HTR-8/SVneo (cell line): ENCODE measurements around the gene NR2F1.
A peak's percentile ranks its signal among the peaks of the same experiment; 100 is the strongest.
"Not testable (repeated sequence)": the region's sequence is repeated elsewhere in the genome, so short reads cannot be mapped to it uniquely, and the experiment has no call there.

Experiments used
- DNase-seq: peaks from one replicate; pipeline ENCODE4 v3.0.0; 2011; ENCODE audit warnings: low spot score, mixed read lengths; ENCODE audit not compliant: insufficient read length
- FAIRE-seq: peaks from 2 replicates; lab custom pipeline; 2011; peaks lifted over from hg19 to GRCh38; lab: Jason Lieb, UNC

NR2F1 gene

DNA sequence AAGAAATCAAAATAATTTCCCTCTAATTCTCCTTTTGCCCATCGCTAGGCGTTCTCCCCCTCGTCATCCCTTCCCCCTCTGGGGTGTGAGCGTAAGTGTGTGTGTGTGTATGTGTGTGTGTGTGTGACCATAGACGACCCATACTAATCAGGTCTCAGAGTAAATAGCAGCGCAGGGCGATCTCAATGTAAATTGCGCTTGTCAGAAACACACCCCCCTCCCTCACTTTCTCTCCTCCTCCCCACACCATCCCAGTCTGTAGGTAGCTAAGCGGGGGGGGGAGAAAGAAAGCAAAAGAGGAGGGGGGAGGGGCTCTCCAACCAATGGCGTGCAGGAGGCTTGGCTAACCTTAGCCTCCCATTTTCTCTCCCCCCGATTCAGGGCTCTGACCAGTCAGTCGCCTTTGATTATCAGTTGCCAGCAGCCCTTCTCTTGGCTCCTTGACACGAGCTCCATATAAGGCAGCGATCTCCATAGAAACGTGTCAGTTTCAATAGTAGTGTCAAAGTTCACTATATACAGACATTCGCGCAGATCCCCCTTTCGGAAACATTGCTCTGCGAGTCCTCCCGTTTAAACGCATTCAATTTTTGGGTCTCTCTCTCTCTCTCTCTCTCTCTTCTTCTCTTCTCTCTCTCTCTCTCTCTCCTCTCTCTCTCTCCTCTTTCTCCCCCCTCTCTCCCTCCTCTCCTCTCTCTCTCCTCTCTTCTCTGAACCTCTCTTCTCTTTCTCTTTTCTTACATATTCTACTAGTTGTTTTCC, at the start of gene NR2F1:
Gene NR2F1 (plus strand): TSS at position 546 of the 762 bp plus-strand sequence. CDS start 1,802 bp downstream, outside the sequence.
- FAIRE-seq (peak; percentile 54), DNase-seq (peak; percentile 71)

DNA sequence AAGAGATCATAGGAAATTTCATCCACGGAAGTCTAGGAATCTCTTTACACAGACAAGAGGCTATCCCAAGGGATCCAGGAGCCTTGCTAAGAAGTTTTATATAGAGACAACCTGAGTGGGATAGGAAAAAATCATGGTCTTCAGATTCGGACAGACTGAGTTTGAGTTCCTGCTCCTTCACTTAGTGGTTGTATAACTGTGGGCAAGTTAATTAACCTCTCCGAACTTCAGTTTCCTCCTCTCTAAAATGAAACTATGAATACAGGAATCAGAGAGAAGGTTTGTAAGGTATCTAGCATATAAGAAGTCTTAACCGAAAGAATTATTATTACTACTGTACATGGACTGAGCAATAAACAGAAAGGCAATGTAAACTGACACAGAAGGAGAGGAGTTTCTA, 37.1 kb upstream of the NR2F1 start:
- FAIRE-seq (no peak), DNase-seq (no peak)

DNA sequence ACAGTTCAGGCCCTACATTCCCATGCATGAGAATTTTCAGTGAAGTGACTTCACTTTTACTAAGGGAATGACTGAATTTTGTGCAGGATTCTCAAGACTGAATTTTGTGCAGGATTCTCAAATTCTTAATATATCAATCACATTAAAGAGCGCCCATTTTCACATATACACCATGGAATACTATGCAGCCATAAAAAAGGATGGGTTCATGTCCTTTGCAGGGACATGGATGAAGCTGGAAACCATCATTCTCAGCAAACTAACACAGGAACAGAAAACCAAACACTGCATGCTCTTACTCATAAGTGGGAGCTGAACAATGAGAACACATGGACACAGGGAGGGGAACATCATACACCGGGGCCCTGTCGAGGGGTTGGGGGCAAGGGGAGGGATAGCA, 33.4 kb upstream of the NR2F1 start:
- not testable (repeated sequence) for FAIRE-seq, DNase-seq

DNA sequence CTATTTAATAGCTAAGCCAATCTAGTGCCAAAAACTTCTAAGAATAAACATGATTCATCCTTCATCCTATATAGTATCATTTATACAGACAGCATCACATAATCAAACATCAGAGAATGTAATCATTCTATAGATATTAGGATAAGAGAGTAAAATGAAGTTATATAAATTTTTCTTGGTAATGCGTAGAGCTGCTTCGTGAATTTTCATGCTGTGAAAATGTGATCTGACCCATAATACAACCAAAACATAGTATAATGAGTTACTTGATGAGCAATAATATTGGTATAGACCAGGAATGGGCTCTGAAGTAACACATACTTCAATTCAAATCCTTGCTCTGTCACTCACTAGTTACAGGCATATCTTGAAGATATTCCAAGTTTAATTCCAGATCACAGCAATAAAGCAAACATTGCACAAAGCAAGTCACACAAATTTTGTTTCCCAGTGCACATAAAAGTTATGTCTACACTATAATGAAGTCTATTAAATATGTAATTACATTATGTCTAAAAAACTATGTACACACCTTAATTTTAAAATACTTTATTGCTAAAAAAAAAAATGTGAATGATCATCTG, 25.9 kb upstream of the NR2F1 start:
- no peak for DNase-seq
- no peak for FAIRE-seq

DNA sequence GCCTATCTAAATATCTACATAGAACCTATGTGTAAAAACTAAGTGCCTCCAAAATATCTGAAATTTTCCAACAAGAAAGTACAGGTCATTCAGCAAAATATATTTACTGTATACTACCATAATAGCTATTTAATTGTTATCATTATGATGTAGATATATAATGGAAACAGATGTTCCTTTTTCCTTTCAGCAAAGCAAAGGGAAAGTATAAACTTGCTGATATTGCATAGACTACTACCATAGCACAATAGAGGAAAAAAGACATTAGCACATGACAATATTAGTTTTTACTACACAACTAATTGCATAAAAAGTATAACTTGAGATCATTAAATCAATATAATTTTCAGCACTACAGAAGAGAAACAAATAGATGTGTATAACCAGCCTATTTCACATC, 16.9 kb upstream of the NR2F1 start:
- FAIRE-seq (no peak), DNase-seq (no peak)

DNA sequence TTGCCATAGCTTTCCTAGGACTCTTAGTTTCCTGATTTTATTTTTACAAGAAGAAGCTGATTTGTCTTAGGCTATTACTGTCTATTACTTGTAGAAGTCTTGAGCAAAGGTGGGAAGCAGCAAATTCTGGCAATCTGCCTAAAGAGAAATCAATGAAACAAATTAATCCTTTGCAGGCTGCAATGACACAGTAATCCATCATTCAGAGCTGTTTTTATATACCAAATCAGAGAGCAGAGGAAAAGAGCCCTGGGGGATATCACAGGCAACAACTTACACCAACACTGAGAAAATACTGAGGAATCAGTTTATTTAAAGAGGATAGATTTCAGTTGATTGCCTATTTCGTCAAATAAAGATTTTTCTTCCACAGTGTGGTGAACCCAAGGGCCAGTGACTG, 15.6 kb upstream of the NR2F1 start:
- DNase-seq (no peak), FAIRE-seq (no peak)

DNA sequence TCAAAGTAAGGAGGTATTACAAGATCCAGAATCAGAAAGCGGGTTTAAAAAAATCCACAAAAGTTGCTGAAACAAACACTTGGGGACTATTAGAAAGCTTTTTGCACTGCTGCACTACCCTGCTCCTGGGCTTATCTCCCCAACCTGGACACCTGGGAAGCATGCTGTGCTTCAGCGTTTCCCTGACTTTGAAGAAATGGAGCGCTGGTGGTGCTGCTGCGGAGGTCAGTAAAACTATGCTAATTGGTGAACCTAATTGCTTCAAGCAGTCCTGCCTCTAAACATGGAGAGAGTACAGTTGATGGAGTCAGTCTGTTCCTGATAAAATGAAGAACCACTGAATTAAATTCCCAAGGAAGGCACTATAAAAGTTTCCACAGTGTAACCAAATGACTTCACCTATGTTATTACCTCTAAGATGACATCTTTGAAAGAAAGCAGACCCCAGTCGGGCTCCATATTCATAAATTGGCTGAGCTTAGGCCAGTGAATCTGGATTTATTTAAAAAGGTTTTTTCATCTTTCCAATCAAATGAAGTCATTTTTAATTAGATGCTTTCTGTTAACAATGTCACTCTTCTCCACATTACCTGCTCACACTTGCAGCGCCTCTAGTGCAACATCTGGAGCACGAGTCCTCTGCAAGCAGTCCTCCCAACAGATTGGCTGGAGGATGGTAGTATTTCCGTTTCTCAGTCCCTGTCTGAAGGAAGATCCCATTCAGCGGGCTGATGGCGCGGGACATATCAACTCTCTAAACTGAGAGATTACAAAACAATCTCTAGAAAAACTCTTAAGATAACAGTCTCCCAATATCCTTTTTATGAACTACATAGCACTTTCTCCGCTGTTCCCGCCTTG, 13.5 kb upstream of the NR2F1 start:
- no peak for DNase-seq
- no peak for FAIRE-seq

DNA sequence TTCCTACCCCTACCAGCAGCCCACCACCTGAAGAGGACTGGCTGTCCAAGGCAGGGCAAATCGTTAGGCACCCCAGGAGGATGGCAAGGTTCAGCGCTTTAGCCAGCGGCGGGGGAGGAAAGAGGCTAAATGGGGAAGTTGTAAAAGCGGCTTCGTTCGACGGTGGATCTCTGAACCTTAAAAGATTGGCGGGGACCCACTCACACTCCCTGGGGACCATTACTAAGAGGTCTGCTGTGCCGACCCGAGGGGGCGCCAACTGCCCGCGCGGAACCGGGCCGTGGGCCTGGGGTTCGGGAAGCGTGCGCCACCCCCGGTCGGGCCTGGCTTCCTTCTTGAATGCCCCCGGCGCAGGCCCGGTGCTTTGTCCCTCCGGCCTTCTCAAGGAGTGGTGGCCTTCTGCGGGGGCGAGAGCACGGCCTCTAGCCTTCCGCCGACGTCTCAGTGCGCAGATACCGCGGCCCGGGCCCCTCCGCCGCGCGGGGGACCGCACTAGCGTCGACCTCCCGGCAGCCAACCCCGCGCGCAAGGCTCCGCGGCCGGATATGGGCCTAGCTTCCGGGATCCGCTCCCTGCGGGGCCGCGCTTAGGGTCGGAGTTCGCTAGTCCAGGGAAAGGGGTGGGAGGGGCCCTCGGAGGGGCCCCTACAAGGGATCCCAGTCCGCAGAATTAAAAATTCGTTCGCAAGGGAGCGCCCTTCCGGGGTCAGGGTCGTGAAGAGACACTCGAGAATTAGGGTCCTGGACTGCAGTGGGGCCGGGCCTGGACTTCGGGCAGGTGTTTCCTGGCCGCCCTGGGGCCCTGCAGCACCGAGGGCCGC, 12.5 kb upstream of the NR2F1 start:
- FAIRE-seq (no peak), DNase-seq (no peak)

DNA sequence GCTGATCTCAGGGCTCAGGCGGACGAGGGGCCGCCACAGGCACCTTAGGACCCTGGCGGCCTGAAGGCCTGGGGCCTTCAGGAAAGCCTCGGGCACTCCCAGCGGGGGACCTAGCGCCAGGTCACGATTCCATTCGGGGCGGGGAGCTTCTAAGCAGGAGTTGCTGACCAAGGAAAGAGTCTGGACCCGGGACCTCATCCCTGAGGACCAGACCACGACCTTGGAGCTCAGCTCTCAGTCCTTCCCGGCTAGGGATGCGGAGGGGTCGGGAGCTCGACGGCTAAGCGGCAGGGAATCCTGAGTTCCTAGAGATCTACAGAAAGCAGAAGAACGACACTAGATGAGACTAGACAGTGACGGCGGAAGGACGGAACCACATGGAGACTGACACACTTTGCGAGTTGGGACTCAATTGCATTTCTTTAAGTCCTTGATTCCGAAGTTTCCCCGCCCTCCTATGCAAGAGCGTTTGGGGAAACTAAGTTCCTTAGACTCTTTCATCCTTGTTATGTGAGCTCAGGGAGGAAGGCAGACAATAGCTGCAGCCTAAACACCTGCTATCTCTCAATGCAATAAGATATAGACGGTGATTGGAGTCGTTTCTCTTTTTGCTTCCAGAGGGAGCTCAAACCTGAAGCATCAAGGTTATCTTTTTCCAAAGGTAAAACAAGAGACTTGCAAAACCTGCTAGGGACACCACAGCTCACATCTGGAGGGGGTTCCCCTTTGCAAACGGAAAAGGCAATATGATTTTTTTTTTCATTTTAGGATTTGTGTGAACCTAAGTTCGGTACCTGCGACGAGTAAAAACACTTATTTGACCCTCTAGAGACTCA, 11.7 kb upstream of the NR2F1 start:
- FAIRE-seq = no peak

DNA sequence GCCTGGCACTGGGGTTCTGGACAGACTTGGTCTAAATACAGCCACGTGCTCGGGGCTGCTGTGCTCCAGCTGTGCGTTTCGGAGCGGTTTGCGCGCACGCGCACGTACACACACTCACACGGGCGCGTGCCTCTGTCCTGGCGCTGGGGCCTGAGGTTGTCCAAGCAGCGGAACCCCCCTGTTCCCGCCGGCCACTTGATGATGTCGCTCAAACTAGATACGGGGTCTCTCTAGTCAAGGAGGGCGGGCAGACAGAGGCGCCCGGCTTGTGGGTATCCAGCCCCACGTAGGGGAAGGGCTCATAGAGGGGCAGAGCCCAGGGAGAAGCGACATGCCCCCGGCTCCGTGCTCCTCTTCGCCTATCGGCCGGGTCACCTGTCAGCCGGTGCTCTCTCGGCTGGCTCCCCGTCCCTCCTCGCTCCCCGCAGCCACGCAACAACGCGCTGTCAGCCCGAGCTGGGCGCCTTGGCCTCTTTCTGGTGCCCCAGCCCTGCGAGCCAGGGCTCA, 10.9 kb upstream of the NR2F1 start:
- DNase-seq (no peak), FAIRE-seq (no peak)

More for the DNA sequence above, 11.7 kb upstream of the NR2F1 start:
- DNase-seq = no peak

DNA sequence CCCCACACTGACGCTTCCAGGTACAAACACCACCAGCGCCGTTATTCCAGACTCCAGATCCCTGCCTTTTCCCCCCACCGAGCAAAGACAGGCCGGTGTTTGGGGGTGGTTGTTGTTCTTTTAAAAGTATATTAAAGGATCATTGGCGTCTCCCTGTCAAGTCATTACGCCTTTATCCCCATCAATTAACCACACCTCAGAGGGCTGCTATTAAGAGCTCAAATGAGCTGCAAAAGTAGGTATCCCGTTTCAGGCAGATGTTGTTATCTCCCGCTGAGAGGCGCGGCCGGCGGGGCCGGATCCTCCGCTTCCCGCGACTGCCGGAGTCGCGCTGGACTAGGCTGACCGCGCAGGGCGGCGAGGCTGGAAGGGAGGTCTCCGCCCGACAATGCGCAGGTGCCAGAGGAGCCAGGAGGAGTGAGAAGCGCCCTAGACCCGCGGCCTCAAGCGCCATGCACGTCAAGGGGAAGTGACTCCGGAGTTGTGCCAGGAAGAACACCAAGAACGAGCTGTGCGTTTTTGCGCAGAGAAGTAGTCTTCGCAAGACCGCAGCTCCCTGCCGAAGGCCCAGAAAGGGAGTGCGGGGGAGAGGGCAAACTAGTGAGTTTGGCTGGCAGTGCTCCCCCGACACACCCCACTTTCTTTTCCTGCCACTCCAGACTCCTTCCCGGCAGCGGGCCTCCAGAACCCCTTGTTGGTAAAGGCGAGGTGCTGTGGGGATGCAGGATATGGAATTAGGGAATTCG, 10.2 kb upstream of the NR2F1 start:
- DNase-seq (no peak), FAIRE-seq (no peak)

DNA sequence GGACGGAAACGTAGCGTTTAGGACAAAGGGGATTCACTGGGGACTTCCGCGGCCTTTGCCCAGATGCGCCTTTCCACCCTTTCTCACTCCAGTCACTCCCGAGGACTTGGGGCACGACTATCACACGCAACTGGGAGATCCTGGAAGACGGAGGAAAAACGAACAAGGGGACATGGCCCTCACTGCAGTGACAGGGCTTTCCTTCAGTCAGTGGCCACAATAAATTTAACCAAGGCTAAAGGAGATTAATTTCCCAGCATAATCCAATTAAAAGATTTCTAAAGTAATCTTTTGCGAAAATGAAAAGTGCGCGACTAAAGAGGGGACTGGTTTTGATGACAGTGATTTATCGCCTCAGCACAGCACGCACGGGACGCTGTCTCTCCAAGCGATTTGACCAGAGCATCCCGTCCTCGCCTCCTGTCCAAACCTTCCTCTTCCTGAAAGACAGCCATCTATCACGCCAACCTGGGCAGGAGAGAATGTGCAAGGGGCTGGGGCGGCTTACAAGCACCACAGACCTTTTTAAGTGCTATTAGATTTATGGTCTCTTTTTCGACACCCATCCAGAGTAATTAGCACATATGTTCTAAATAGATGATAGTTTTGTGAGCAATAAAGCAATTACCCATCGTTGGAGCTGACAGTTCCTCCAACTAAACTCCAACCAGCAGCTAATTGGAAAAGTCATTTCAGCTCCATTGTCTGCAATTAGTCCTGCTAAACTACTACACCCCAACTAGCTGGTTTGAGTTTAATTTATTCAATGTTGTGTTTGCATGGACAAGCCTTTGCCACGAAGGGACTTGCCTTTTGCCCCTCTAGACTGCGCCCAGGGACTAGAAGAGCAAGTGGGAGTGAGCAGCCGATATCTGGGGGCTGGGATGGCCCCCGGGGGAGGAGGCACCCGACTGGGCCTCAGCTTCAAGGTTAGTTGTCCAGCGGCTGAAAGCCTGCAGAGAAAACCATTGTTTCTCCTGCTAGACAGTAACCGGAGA, 9.4 kb upstream of the NR2F1 start:
- no peak for FAIRE-seq
- no peak for DNase-seq

DNA sequence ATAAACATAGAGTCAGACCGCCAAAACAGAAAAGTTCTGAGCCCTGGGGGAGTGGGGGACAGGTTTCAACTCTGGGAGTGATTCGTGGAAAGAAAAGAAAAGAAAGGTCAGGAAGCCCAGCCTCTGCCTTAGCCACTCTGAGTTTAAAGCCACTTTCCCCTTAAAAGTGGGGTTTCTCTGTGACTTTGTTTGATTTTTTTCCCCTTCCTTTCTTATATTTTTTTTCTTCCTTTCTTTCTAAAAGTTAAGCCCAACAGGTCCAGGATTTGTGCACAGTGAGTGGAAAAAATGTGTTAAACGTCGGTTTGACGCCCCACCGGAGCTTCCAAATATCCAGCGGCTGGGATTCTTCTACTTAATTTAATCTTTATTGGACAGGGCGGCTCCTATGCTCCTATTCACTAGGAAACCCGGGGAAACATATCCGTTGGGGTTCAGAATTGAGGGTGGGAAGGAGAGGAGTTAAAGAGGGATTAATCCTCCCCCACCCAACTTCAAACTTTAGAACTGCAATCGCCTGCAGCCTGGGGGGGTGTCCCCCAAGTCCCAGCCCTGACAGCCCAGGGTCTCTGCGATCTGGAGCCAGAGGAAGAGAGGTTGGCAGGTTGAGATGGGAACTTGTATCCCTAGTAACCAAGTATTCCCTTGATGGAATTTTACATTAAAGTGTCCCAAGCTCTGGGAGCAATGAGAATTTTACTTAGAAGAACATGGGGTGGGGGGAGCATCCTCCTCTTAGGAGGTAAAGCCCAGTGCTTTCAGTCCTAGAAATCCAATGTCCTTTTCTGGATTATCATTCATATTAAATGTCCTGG, 8.3 kb upstream of the NR2F1 start:
- FAIRE-seq (no peak), DNase-seq (no peak)

DNA sequence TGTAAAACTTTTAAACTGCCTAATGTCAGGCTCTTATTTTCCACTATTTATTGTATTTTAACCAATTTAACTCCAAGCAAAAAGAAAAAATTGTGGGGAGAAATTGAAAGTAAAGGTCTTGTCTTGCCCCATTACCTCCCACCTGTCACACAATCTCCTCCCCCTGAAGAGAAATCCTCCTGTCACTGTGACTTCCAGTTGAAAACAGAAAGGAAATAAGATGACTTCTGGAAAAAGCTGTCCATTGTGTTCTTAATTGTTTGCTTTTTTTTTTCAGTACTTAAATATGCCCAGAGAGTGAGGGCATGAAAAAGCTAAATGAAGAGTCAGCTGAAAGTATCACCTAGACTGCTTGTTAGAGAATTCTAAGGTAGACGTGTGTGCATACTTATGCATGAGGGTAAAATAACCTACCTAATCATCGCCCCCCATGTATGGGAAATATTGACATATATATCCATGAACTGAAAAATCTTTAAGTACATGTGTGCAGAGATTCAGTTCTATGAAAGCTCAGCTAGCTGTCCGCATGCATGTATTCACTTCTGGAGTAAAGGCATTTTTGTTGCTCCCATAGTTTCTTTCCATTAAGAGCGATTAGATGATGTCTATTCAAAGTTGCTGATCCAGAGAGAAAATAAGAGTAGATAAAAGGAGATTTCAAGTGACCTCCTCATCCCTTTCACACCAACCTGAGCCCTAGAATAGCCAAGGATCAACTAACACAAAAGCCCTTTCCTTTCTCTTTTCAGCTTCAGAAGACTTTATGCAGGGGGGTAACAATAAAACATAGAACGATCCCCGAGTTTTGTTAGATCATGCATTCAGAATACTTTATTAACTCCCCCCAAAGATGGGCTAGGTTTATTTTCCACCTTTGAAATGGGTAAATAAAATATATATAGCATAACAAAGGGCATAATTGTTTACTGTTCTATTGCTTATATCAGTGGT, 7.3 kb upstream of the NR2F1 start:
- DNase-seq (no peak), FAIRE-seq (no peak)
